Osteoblast (primary cell): ENCODE results near the gene EPC1. TPM values are rescaled to one million over a fixed set of nuclear protein-coding genes. Genes with fewer than 3 reads are reported as not detected.
A peak's percentile ranks its signal among the peaks of the same experiment; 100 is the strongest.

Experiments
- DNase-seq: peaks from one replicate; pipeline ENCODE4 v3.0.0; 2011; ENCODE audit warnings: low spot score, mixed read lengths; ENCODE audit not compliant: insufficient read length; ENCODE audit errors: missing footprints
- H2AFZ ChIP-seq: 2 replicates; pipeline ENCODE4 v1.6.0; 2011; ENCODE audit warnings: mild to moderate bottlenecking, low read length
- H3K27ac ChIP-seq: 2 replicates; pipeline ENCODE4 v1.5.1; 2011; ENCODE audit warnings: mild to moderate bottlenecking, low read depth, low read length, moderate library complexity
- H3K27me3 ChIP-seq: 2 replicates; pipeline ENCODE4 v1.6.0; 2012; ENCODE audit warnings: mild to moderate bottlenecking, control low read depth, inconsistent platforms, low read length, moderate library complexity; ENCODE audit not compliant: insufficient read depth
- H3K36me3 ChIP-seq: 2 replicates; pipeline ENCODE4 v1.5.1; 2011; ENCODE audit warnings: mild to moderate bottlenecking, low read length, control low read depth, moderate library complexity; ENCODE audit not compliant: insufficient read depth
- H3K4me1 ChIP-seq: 2 replicates; pipeline ENCODE4 v1.5.1; 2011; ENCODE audit warnings: mild to moderate bottlenecking, low read length, control low read depth, moderate library complexity; ENCODE audit not compliant: insufficient read depth
- H3K4me2 ChIP-seq: 2 replicates; pipeline ENCODE4 v1.6.0; 2011; ENCODE audit warnings: mild to moderate bottlenecking, low read length; ENCODE audit not compliant: insufficient read depth
- H3K4me3 ChIP-seq: fragments of 200-600 bp; sonication (generic); 3 replicates; pipeline ENCODE4 v1.5.1; 2012; ENCODE audit warnings: mild to moderate bottlenecking, low read length, inconsistent platforms; ENCODE audit not compliant: insufficient read depth
- H3K79me2 ChIP-seq: 2 replicates; pipeline ENCODE4 v1.6.0; 2012; ENCODE audit warnings: mild to moderate bottlenecking, low read length, control low read depth, inconsistent platforms; ENCODE audit not compliant: insufficient read depth
- H3K9me3 ChIP-seq: 2 replicates; pipeline ENCODE4 v1.5.1; 2011; ENCODE audit warnings: low read depth, low read length, control low read depth
- H4K20me1 ChIP-seq: 2 replicates; pipeline ENCODE4 v1.6.0; 2012; ENCODE audit warnings: mild to moderate bottlenecking, low read length, control low read depth; ENCODE audit not compliant: insufficient read depth
- total RNA-seq: library from RNA; depleted of rRNA; stranded (reverse); fragments of >200 nt; gene quantifications from 2 replicates; pipeline ENCODE4 v1.2.3, GENCODE V29; 2012
- TF ChIP-seq, protein P1 (sequence below): IDR thresholded peaks from 2 replicates; pipeline ENCODE4 v1.5.1; 2011; ENCODE audit warnings: mild to moderate bottlenecking, low read depth, low read length, moderate library complexity; ENCODE audit errors: extremely low read depth

EPC1 gene
- total RNA-seq, 1 donor: 30.8 TPM

GRCh38 chr10:32299354-32299980 is 47.5 kb downstream of the EPC1 start:
- no peaks in the 10 kb centered on the region for H3K9me3 ChIP-seq
- no peak overlapping the region for H3K4me3 ChIP-seq
- DNase-seq: no peak
- peaks cover 9% of the 10 kb centered on the region for H3K4me1 ChIP-seq
- no peak overlapping the region for H3K4me2 ChIP-seq
- H3K36me3 ChIP-seq: peaks cover 13% of the 10 kb centered on the region
- H3K27ac ChIP-seq: peak overlapping the region; percentile 87
- peaks cover 52% of the 10 kb centered on the region for H4K20me1 ChIP-seq
- no peaks in the 10 kb centered on the region for H3K27me3 ChIP-seq
- no peak overlapping the region for H2AFZ ChIP-seq
- H3K79me2 ChIP-seq: peaks cover 92% of the 10 kb centered on the region
- TF ChIP-seq, protein P1, sequence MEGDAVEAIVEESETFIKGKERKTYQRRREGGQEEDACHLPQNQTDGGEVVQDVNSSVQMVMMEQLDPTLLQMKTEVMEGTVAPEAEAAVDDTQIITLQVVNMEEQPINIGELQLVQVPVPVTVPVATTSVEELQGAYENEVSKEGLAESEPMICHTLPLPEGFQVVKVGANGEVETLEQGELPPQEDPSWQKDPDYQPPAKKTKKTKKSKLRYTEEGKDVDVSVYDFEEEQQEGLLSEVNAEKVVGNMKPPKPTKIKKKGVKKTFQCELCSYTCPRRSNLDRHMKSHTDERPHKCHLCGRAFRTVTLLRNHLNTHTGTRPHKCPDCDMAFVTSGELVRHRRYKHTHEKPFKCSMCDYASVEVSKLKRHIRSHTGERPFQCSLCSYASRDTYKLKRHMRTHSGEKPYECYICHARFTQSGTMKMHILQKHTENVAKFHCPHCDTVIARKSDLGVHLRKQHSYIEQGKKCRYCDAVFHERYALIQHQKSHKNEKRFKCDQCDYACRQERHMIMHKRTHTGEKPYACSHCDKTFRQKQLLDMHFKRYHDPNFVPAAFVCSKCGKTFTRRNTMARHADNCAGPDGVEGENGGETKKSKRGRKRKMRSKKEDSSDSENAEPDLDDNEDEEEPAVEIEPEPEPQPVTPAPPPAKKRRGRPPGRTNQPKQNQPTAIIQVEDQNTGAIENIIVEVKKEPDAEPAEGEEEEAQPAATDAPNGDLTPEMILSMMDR: no peak

DNA sequence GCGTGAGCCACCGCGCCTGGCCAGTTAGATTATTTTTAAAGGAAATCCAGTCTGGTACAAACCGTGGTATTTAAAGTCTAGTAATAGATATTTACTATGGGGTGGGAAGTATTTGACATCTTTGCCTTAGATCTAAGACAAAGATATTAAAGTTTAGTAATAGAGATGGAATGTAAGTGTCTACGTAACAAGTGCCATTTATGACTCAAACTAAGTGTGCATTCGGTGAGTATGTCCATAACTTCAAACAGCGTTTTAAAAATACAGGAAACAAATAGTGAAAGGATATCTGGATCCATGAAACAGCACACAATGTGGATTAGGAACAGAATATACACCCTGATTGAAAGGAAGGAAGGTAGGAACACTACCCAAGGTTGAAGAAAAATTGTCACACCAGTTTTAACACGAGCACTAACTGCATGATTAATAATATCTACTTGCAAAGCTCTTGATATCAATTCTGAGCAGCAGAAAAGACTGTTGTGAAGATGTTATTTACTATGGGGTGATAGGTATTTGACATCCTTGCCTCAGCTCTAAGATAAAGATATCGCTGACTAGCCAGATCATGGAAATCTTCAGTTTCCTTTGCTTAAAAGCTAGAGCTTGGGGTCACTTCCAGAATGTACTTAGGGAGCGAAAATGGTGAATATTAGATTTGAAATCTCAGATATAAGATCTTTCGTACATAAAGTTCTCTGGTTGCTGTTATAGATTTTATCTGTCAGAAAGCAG is 48.7 kb downstream of the EPC1 start:
- peak overlapping the region; percentile 87 for H3K27ac ChIP-seq
- H2AFZ ChIP-seq: no peak overlapping the region
- peaks cover 9% of the 10 kb centered on the region for H3K4me1 ChIP-seq
- peaks cover 10% of the 10 kb centered on the region for H3K36me3 ChIP-seq
- H3K27me3 ChIP-seq: no peaks in the 10 kb centered on the region
- H3K4me2 ChIP-seq: peak overlapping the region; percentile 63
- peak; percentile 77 for DNase-seq
- H4K20me1 ChIP-seq: peaks cover 47% of the 10 kb centered on the region
- TF ChIP-seq, protein P1: no peak
- no peaks in the 10 kb centered on the region for H3K9me3 ChIP-seq
- peaks cover 92% of the 10 kb centered on the region for H3K79me2 ChIP-seq
- no peak overlapping the region for H3K4me3 ChIP-seq

GRCh38 chr10:32295027-32295426 is 51.9 kb downstream of the EPC1 start:
- peaks cover 76% of the 10 kb centered on the region for H3K79me2 ChIP-seq
- H4K20me1 ChIP-seq: peaks cover 37% of the 10 kb centered on the region
- no peak overlapping the region for H3K4me3 ChIP-seq
- H3K4me1 ChIP-seq: peaks cover 9% of the 10 kb centered on the region
- TF ChIP-seq, protein P1: no peak
- H3K4me2 ChIP-seq: no peak overlapping the region
- H3K27ac ChIP-seq: no peak overlapping the region
- H3K27me3 ChIP-seq: no peaks in the 10 kb centered on the region
- no peak overlapping the region for H2AFZ ChIP-seq
- H3K9me3 ChIP-seq: no peaks in the 10 kb centered on the region
- H3K36me3 ChIP-seq: peaks cover 26% of the 10 kb centered on the region
- no peak for DNase-seq

DNA sequence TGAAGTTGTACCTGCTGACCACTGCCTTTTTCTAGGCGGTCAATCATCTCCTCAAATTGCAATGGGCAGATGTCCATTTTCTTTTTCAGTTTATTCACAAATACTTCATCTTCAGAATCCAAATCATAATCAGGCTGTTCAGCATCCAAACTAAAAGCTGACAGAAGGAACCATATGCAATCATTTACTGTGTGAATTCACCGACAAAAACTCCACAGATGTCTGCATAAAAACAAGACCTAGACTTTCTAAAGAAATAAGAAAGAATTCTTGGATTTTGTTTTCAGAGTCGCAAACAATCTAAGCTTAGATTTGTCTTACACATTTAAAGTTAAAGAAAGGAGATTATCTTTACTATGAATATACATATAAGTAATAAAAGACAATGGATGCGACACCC is 53.4 kb downstream of the EPC1 start:
- Histone ChIP-seq H3K36me3 (peaks cover 30% of the 10 kb centered on the region), H3K27me3 (no peaks in the 10 kb centered on the region), H3K4me3 (no peak overlapping the region), H2AFZ (no peak overlapping the region), H3K27ac (no peak overlapping the region), H4K20me1 (peaks cover 28% of the 10 kb centered on the region), H3K4me2 (no peak overlapping the region), H3K79me2 (peaks cover 61% of the 10 kb centered on the region), H3K4me1 (peaks cover 8% of the 10 kb centered on the region), H3K9me3 (no peaks in the 10 kb centered on the region)
- TF ChIP-seq, protein P1: no peak
- DNase-seq: no peak
